Stimulated activated CD4-positive, alpha-beta T cell treated with anti-CD3 and anti-CD28 coated beads, Interleukin-1b, Interleukin-23, amount 100 ng/mL, for 24 hours (primary cell): ENCODE results near the gene SLC44A3.

Source experiments
- DNase-seq, 4 experiments: peaks; one replicate each; pipeline ENCODE4 v3.0.0-alpha.2; 2020; ENCODE audit warnings: low read depth in 4 of 4, low spot score in 1 of 4

SLC44A3 gene

GRCh38 chr1:94819945-94820746, at the start of gene SLC44A3:
Gene SLC44A3 (plus strand): TSS chr1:94820357. CDS start chr1:94820452, 95 bp downstream.
- DNase-seq: no peak

GRCh38 chr1:94772230-94772641, 47.9 kb upstream of the SLC44A3 start:
- no peak for DNase-seq

- DNase-seq: no peak
These were observed 47.3 kb upstream of the SLC44A3 start for GRCh38 chr1:94772845-94773244.

- no peak for DNase-seq
These were observed 46.8 kb upstream of the SLC44A3 start for GRCh38 chr1:94773296-94773809.

DNA sequence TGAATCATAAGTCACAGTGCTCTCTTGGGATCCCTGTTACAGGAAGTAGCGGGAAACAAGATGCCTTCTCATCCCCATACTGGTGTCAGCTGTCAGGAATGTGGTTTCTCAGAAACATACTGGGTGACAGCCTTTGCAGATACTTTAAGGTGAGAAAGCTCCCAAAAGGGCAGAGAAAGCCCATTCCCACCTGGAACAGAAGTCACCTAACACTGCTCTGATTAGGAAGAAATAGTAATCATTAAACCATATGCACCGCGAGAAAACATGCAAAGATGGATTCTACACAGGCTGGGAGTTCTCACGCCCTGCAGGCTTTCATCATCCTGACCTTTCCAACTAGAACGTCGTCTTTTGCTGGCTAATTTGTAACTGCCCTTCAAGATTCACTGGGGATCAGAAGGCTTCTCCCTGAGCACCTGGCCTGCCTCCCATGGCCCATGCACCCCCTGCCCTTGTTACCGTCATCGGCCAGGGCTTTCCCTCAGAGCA, 46.2 kb upstream of the SLC44A3 start:
- no peak for DNase-seq

DNA sequence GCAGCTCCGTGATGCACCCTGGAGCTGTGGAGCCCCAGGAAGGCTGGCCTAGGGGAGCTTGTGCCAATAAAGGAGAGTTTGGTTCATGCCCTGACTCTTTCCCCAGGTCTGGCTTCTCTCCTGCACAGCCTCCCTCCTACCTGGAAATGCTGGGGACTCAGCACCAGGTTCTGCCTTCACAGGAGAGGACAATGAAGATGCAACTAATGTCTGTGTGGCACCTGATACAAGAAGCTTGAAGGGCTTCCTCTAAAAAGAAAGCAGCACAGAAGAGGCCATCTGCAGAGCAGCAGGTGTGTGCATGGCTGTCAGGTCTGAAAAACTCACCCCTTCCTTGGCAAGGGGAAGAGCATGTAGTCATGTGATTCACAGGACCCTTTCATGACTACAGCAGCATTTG, 43.7 kb upstream of the SLC44A3 start:
- DNase-seq: no peak

- DNase-seq: no peak
These were observed 42.9 kb upstream of the SLC44A3 start for GRCh38 chr1:94777281-94777680.

GRCh38 chr1:94778808-94779207, 41.3 kb upstream of the SLC44A3 start:
- no peak for DNase-seq

- no peak for DNase-seq
These were observed 36.6 kb upstream of the SLC44A3 start for GRCh38 chr1:94783342-94784189.

GRCh38 chr1:94784190-94784515, 36.0 kb upstream of the SLC44A3 start:
- no peak for DNase-seq

- DNase-seq: no peak
These were observed 32.5 kb upstream of the SLC44A3 start for GRCh38 chr1:94787691-94788090.

GRCh38 chr1:94790246-94790645, 29.9 kb upstream of the SLC44A3 start:
- no peak for DNase-seq

DNA sequence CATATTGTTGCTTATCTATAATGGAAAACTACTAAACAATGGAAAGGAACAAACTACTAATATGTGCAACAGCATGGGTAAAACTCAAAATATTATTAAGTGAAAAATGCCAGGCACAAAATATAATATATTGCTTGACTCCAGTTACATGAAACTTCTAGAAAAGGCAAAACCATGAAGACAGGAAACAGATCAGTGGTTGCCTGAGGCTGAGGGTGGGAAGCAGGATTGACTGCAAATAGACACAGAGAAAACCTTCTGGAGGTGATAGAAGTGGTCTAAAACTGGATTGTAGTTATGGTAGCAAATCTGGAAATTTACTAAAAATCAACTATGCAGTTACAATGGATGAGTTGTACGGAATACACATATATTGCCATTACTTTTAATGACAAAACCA, 29.5 kb upstream of the SLC44A3 start:
- no peak for DNase-seq

DNA sequence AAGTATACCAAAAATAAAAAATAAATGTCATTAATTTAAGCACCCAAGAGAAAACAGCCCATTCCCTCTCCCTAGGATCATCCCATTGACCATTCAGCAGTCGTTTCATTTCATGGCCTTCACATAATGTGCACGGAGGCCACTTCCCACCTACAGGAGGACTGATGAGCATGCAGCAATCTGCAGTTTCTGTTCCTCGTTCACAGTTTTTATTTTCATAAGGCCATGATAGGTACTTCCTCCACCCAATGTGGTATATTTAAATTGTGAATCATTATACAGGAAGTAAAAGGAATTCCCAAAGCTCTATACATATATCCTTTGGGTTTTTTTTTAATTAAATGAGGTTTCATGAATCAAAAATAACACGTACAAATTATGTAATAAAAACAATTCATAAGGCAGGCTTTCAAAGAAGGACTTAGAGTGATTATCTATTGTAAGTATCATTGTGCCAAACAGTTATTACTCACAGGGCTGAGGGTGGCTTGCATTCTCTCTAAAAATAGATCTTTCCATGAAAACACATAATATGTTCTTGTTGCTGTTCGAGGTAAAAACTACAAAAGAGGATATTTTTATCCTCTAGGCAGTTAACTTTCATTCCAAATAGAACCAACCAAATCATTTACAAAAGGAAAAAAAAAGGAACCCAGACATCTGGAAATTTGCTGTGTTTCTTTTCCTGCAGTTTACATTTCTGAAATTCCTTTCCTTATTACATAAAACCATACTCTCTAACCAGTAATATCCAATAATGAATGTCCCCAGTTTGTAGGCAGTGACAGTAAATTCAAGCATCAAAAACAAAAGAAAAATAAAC, 27.5 kb upstream of the SLC44A3 start:
- no peak for DNase-seq

- no peak for DNase-seq
These were observed 26.9 kb upstream of the SLC44A3 start for GRCh38 chr1:94793296-94793656.

GRCh38 chr1:94795434-94795833, 24.7 kb upstream of the SLC44A3 start:
- DNase-seq: no peak

GRCh38 chr1:94796266-94796665, 23.9 kb upstream of the SLC44A3 start:
- DNase-seq: no peak

DNA sequence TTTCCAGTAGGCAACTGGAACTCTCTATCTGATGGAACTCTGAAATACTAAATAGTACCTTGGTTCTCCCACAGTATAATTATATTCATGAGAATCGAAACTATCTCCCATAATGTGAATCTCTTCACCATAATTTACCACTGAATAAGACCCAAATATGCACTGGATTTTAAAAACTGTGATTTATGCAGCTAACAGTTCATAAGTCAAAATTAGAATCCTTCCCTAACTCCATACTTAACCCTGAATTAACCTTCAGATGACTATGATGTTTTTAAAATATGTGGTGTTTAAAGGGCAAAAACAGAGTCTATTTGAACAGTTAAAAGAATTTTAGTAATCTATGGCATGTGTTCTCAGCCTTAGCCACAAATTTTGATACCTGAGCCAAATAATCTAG, 22.9 kb upstream of the SLC44A3 start:
- DNase-seq: no peak

DNA sequence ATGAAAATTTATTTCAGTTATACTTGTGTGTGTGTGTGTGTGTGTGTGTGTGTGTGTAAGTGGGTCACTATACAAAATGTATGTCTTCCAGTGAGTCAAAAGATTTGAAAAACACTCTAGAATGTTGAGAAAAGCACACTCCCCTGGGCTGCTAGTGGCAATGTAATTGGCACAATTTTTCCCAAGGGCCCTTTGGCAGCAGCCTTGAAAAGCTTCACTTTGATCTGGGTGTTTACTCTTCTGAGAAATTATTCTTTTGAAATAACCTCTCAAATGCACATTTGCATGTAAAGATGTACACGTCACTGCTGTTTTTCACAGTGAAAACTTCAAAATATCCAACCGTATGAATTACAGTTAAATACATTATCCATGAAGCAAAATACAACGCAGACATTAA, 22.1 kb upstream of the SLC44A3 start:
- DNase-seq: no peak

DNA sequence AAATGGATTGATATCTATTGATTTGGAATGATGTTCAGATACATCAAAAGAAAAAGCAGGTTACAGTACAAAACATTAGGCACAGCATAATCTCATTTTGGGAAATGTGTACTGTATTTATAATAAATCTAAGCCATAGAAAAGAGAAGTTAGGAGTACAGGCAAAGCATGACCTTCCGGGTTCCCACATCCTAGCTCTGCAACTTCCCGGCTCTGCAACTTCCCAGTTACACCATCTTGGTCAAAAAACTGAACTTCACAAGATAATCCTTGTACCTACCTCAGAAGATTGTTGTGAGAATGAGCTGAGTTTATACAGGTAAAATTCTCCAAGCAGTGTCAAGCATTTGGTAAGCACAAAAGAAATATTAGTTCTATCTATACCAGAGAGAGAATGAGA, 21.7 kb upstream of the SLC44A3 start:
- no peak for DNase-seq

GRCh38 chr1:94799206-94799605, 21.0 kb upstream of the SLC44A3 start:
- DNase-seq: no peak
